Measurements from ENCODE around the gene ALKBH6. TPM values are rescaled to one million over a fixed set of nuclear protein-coding genes. Genes with fewer than 3 reads are reported as not detected.

Gene ALKBH6
- total RNA-seq, 4 donors from 2014 or later = 14.6 to 28.6 (median 18.8) TPM

GRCh38 chr19:35978832-35979365 lies 35.1 kb downstream of the ALKBH6 start:
- H3K27ac ChIP-seq = no peak overlapping the region
- H3K9me3 ChIP-seq = no peaks in the 10 kb centered on the region
- no peaks in the 10 kb centered on the region for H3K36me3 ChIP-seq
- H3K4me3 ChIP-seq = no peak overlapping the region
- TF ChIP-seq POLR2A (IDR thresholded peaks at IDR 0.05) = no peak
- TF ChIP-seq CTCF (IDR thresholded peaks at IDR 0.05) = no peak
- DNase-seq = no peak
- H3K27me3 ChIP-seq = peaks cover 0 to 85% (median 0%) of the 10 kb centered on the region in 4 donors
- intact Hi-C loops (cut with DNase I) = no loop called here
- 24 to 28% methylated on average over 7 of the region's 20 CpGs for WGBS, 2 donors
- H3K4me1 ChIP-seq = no peaks in the 10 kb centered on the region

GRCh38 chr19:35978271-35978670 lies 35.7 kb downstream of the ALKBH6 start:
- no peaks in the 10 kb centered on the region for H3K4me1 ChIP-seq
- no peak overlapping the region for H3K27ac ChIP-seq
- H3K9me3 ChIP-seq = no peaks in the 10 kb centered on the region
- DNase-seq = no peak
- H3K4me3 ChIP-seq = no peak overlapping the region
- H3K36me3 ChIP-seq = no peaks in the 10 kb centered on the region
- peaks cover 0 to 84% (median 0%) of the 10 kb centered on the region in 4 donors for H3K27me3 ChIP-seq
- no peak for TF ChIP-seq POLR2A (IDR thresholded peaks at IDR 0.05)
- TF ChIP-seq CTCF (IDR thresholded peaks at IDR 0.05) = no peak
- WGBS, 2 donors = 34 to 58% methylated on average over 5 of the region's 5 CpGs
- intact Hi-C loops (cut with DNase I) = no loop called here

- Histone ChIP-seq H3K36me3 (no peaks in the 10 kb centered on the region), H3K4me3 (no peak overlapping the region), H3K4me1 (no peaks in the 10 kb centered on the region), H3K27me3 (peaks cover 0 to 79% (median 0%) of the 10 kb centered on the region in 4 donors), H3K9me3 (no peaks in the 10 kb centered on the region), H3K27ac (no peak overlapping the region)
- no peak for DNase-seq
- intact Hi-C loops (cut with DNase I) = no loop called here
- TF ChIP-seq CTCF (IDR thresholded peaks at IDR 0.05) (no peak), POLR2A (IDR thresholded peaks at IDR 0.05) (no peak)
- WGBS, 2 donors = 56 to 76% methylated on average over 8 to 13 of the region's 14 CpGs
Observed at GRCh38 chr19:35977446-35978222, 36.4 kb downstream of the ALKBH6 start.

- Histone ChIP-seq H3K36me3 (no peaks in the 10 kb centered on the region), H3K4me3 (no peak overlapping the region), H3K9me3 (no peaks in the 10 kb centered on the region), H3K27ac (no peak overlapping the region), H3K4me1 (no peaks in the 10 kb centered on the region), H3K27me3 (peaks cover 0 to 66% (median 0%) of the 10 kb centered on the region in 4 donors)
- no peak for DNase-seq
- 36 to 39% methylated on average over 5 of the region's 5 CpGs for WGBS, 2 donors
- no peak for TF ChIP-seq POLR2A (IDR thresholded peaks at IDR 0.05)
- no peak for TF ChIP-seq CTCF (IDR thresholded peaks at IDR 0.05)
- intact Hi-C loops (cut with DNase I) = no loop called here
Observed at GRCh38 chr19:35975608-35976214, 38.3 kb downstream of the ALKBH6 start.

GRCh38 chr19:35973487-35973886 lies 40.5 kb downstream of the ALKBH6 start:
- H3K9me3 ChIP-seq = no peaks in the 10 kb centered on the region
- peaks cover 0 to 44% (median 0%) of the 10 kb centered on the region in 4 donors for H3K27me3 ChIP-seq
- WGBS, 2 donors = 38 to 59% methylated on average over 2 of the region's 8 CpGs
- H3K36me3 ChIP-seq = no peaks in the 10 kb centered on the region
- no peak overlapping the region for H3K4me3 ChIP-seq
- intact Hi-C loops (cut with DNase I) = no loop called here
- TF ChIP-seq POLR2A (IDR thresholded peaks at IDR 0.05) (no peak), CTCF (IDR thresholded peaks at IDR 0.05) (no peak)
- no peaks in the 10 kb centered on the region for H3K4me1 ChIP-seq
- H3K27ac ChIP-seq = no peak overlapping the region
- no peak for DNase-seq
